ENCODE results near the gene DOK5. TPM values are rescaled to one million over a fixed set of nuclear protein-coding genes. Genes with fewer than 3 reads are reported as not detected.
A peak's percentile ranks its signal among the peaks of the same experiment; 100 is the strongest.

Gene DOK5
- total and polyA plus RNA-seq, 2 donors from 2014 or later, result 4.8 to 5.4 TPM

DNA sequence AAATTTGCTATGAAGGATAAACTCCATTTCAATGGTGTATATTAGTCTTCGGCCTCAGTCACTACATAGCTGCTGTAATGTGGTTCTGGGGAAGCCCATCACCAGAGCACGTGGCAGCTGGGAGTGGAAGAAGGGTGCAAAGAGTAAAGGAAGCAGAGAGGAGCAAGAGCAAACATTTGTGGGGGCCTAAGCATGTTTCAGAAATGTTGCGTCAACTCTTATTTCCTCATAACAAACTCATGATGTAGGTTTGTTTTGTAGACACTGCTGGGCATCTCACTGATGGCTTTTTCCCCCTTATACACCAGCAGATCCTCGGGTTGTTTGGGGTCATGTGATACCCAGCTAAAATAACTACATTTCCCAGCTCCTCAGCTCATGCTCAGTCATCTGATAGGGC, 37.3 kb downstream of the DOK5 start:
- Histone ChIP-seq H3K27me3 (ENCODE audit: control insufficient read depth, insufficient read depth, low read length) (no peaks in the 10 kb centered on the region), H3K36me3 (ENCODE audit: control insufficient read depth in 2 of 3, insufficient read depth in 3 of 3, low read length in 3 of 3) (no peaks in the 10 kb centered on the region), H3K4me1 (ENCODE audit: control insufficient read depth in 2 of 3, insufficient read depth in 2 of 3, low read depth in 1 of 3, low read length in 3 of 3) (peaks cover 0 to 5% (median 2%) of the 10 kb centered on the region in 3 donors), H3K9ac (ENCODE audit: low read length in 3 of 3) (no peak overlapping the region), H3K9me3 (ENCODE audit: control insufficient read depth in 2 of 3, insufficient read depth in 1 of 3, low read length in 3 of 3) (no peaks in the 10 kb centered on the region), H3K4me3 (ENCODE audit: low read length in 3 of 3) (no peak overlapping the region), H3K27ac (ENCODE audit: low read depth in 2 of 2, low read length in 2 of 2) (no peak overlapping the region)
- TF ChIP-seq, protein P1, sequence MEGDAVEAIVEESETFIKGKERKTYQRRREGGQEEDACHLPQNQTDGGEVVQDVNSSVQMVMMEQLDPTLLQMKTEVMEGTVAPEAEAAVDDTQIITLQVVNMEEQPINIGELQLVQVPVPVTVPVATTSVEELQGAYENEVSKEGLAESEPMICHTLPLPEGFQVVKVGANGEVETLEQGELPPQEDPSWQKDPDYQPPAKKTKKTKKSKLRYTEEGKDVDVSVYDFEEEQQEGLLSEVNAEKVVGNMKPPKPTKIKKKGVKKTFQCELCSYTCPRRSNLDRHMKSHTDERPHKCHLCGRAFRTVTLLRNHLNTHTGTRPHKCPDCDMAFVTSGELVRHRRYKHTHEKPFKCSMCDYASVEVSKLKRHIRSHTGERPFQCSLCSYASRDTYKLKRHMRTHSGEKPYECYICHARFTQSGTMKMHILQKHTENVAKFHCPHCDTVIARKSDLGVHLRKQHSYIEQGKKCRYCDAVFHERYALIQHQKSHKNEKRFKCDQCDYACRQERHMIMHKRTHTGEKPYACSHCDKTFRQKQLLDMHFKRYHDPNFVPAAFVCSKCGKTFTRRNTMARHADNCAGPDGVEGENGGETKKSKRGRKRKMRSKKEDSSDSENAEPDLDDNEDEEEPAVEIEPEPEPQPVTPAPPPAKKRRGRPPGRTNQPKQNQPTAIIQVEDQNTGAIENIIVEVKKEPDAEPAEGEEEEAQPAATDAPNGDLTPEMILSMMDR (IDR thresholded peaks at IDR 0.05; ENCODE audit: borderline replicate concordance, extremely low read depth, insufficient read depth), result no peak
- intact Hi-C loops (cut with DNase I), result no loop called here
- FAIRE-seq, result no peak
- no peak for DNase-seq

DNA sequence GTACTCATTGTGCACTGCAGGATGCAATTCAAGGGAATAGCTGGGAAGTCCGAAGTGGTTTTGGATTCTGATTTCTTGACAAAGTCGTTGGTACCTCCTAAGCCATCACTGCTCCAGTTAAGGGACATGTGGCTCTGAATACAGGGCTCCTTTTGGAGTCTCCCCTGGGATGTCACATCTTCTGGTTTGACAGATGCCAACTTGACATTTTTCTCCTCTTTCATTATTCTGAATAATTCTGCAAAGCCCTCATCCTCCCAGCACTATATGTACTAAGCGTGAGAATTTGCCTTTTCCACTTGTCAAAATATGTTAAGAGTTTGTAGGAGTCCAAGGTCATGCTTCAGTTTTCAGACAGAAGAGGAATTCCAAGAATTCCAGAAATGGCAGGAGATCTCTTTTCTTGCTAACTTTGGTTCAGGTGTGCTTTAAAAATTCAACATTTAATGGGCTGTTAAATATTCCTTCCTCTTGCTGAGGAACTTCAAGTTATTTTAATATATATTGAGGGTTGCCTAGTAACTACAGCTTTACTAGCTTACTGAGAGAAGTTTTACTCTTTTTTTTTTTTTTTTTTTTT, 38.7 kb downstream of the DOK5 start:
- no peaks in the 10 kb centered on the region for H3K27me3 ChIP-seq (ENCODE audit: control insufficient read depth, insufficient read depth, low read length)
- TF ChIP-seq, protein P1 (IDR thresholded peaks at IDR 0.05; ENCODE audit: borderline replicate concordance, extremely low read depth, insufficient read depth), result no peak
- no peak for FAIRE-seq

DNA sequence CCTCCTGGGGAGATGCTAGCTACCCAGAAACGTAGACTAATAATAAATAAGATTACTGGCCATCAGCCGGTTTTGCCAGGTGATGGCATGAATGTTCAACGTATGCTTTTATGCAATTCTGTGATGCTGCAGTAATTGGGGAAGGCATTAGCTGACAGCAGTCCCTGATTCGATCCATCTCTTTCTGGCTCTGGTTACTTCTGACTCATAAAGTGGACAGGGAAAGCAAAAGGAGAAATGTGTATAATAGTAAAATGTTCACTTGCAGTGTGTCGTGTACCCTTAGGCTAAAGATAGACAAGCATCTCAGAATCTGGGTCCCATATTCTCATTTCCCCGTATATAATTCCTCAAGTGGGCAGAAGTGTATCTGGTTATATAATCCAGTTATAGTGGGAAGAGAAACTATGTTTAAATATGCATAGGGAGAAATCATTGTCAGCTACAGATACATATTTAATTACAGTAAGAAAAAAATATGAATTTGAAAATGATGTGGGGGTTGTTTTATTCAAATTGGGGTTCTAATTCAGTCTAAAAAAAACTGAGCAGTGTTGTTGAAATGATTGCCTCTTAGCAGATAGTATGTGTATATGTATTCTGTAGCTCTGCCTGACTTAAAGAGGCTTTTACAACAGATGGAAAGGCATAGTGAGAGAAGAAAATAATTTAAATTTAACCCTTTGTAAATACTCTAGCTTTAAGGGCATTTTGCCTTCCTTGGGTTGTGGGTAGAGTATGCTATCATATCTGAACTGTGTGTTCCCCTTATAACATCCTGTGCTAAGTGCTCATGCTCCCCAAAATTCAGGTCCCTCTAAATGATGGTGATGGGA, 40.6 kb downstream of the DOK5 start:
- Histone ChIP-seq H3K36me3 (ENCODE audit: control insufficient read depth in 2 of 3, insufficient read depth in 3 of 3, low read length in 3 of 3) (no peaks in the 10 kb centered on the region), H3K4me1 (ENCODE audit: control insufficient read depth in 2 of 3, insufficient read depth in 2 of 3, low read depth in 1 of 3, low read length in 3 of 3) (peaks cover 0 to 2% (median 0%) of the 10 kb centered on the region in 3 donors), H3K9ac (ENCODE audit: low read length in 3 of 3) (no peak overlapping the region), H3K4me3 (ENCODE audit: low read length in 3 of 3) (no peak overlapping the region), H3K27ac (ENCODE audit: low read depth in 2 of 2, low read length in 2 of 2) (no peak overlapping the region), H3K9me3 (ENCODE audit: control insufficient read depth in 2 of 3, insufficient read depth in 1 of 3, low read length in 3 of 3) (no peaks in the 10 kb centered on the region), H3K27me3 (ENCODE audit: control insufficient read depth, insufficient read depth, low read length) (no peaks in the 10 kb centered on the region)
- no peak for DNase-seq
- TF ChIP-seq, protein P1 (IDR thresholded peaks at IDR 0.05; ENCODE audit: borderline replicate concordance, extremely low read depth, insufficient read depth), result no peak
- intact Hi-C loops (cut with DNase I), result no loop called here
- no peak for FAIRE-seq

More for the DNA sequence above, 38.7 kb downstream of the DOK5 start:
- Histone ChIP-seq H3K4me1 (ENCODE audit: control insufficient read depth in 2 of 3, insufficient read depth in 2 of 3, low read depth in 1 of 3, low read length in 3 of 3) (peaks cover 0 to 5% (median 2%) of the 10 kb centered on the region in 3 donors), H3K27ac (ENCODE audit: low read depth in 2 of 2, low read length in 2 of 2) (no peak overlapping the region), H3K36me3 (ENCODE audit: control insufficient read depth in 2 of 3, insufficient read depth in 3 of 3, low read length in 3 of 3) (no peaks in the 10 kb centered on the region), H3K9me3 (ENCODE audit: control insufficient read depth in 2 of 3, insufficient read depth in 1 of 3, low read length in 3 of 3) (no peaks in the 10 kb centered on the region), H3K9ac (ENCODE audit: low read length in 3 of 3) (no peak overlapping the region), H3K4me3 (ENCODE audit: low read length in 3 of 3) (no peak overlapping the region)
- peak in 2 of 5 donors; percentile 55 to 59 for DNase-seq
- intact Hi-C loops (cut with DNase I), result no loop called here

All from kidney (tissue), 14 donors.